HUES48 (cell line): Measurements from ENCODE around the gene C17orf113.

ENCODE experiments used
- H3K27ac ChIP-seq: one replicate; pipeline ENCODE4 v1.7.0; 2013; ENCODE audit warnings: low read depth, low read length, inconsistent platforms
- H3K27me3 ChIP-seq: 2 replicates; pipeline ENCODE4 v1.6.1; 2013; ENCODE audit warnings: mild to moderate bottlenecking, low read length; ENCODE audit not compliant: control insufficient read depth, insufficient read depth
- H3K36me3 ChIP-seq: 2 replicates; pipeline ENCODE4 v1.6.1; 2013; ENCODE audit warnings: low read length; ENCODE audit not compliant: control insufficient read depth, insufficient read depth
- H3K4me1 ChIP-seq: 2 replicates; pipeline ENCODE4 v1.6.1; 2013; ENCODE audit warnings: mild to moderate bottlenecking, low read length; ENCODE audit not compliant: control insufficient read depth, insufficient read depth
- H3K4me3 ChIP-seq: 2 replicates; pipeline ENCODE4 v1.5.1; 2013; ENCODE audit warnings: mild to moderate bottlenecking, low read depth, low read length
- H3K9ac ChIP-seq: 2 replicates; pipeline ENCODE4 v1.6.1; 2013; ENCODE audit warnings: mild to moderate bottlenecking, low read depth, low read length, moderate library complexity
- H3K9me3 ChIP-seq: 2 replicates; pipeline ENCODE4 v1.6.1; 2013; ENCODE audit warnings: low read length; ENCODE audit not compliant: control insufficient read depth, insufficient read depth

The C17orf113 gene

DNA sequence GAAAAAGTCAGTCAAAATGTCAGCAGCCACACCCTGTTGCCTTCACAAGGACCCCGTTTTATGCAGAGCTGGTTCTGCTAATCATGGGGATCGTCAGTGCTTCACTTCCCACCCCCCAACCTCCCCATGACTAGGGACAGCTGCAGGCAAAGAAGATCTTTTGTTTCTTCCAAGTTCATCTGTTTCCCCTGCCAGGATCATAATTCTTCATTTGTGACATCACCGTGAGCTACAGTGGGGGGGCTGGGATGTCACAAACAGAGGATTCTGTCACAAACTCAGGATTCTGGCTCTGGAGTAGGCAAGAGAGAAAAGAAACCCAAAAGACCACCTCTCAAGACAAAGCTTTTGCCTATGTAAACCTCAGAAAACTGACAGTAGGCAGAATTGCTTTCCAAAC is 57.8 kb downstream of the C17orf113 start:
- no peak overlapping the region for H3K9ac ChIP-seq
- H3K27ac ChIP-seq: no peak overlapping the region
- H3K9me3 ChIP-seq: no peaks in the 10 kb centered on the region
- H3K36me3 ChIP-seq: peaks cover 95% of the 10 kb centered on the region
- no peak overlapping the region for H3K4me3 ChIP-seq
- H3K27me3 ChIP-seq: no peaks in the 10 kb centered on the region
- H3K4me1 ChIP-seq: no peaks in the 10 kb centered on the region

- Histone ChIP-seq H3K4me1 (no peaks in the 10 kb centered on the region), H3K36me3 (peaks cover 93% of the 10 kb centered on the region), H3K27me3 (no peaks in the 10 kb centered on the region), H3K4me3 (no peak overlapping the region), H3K9ac (no peak overlapping the region), H3K27ac (no peak overlapping the region), H3K9me3 (no peaks in the 10 kb centered on the region)
These were observed 60.5 kb downstream of the C17orf113 start for GRCh38 chr17:41989702-41990419.

GRCh38 chr17:41988418-41988817 is 62.0 kb downstream of the C17orf113 start:
- no peak overlapping the region for H3K27ac ChIP-seq
- H3K36me3 ChIP-seq: peaks cover 95% of the 10 kb centered on the region
- no peaks in the 10 kb centered on the region for H3K4me1 ChIP-seq
- no peak overlapping the region for H3K9ac ChIP-seq
- H3K9me3 ChIP-seq: no peaks in the 10 kb centered on the region
- no peaks in the 10 kb centered on the region for H3K27me3 ChIP-seq
- no peak overlapping the region for H3K4me3 ChIP-seq
